Ishikawa (cell line): ENCODE results near the gene NOL4L.

Source experiments
- CEBPB ChIP-seq: IDR thresholded peaks from 2 replicates; pipeline ENCODE4 v1.6.1; 2012
- CREB1 ChIP-seq: IDR thresholded peaks from 2 replicates; pipeline ENCODE4 v1.6.1; 2012; ENCODE audit warnings: low read depth
- EGR1 ChIP-seq: IDR thresholded peaks from 2 replicates; pipeline ENCODE4 v1.6.1; 2012
- EP300 ChIP-seq: IDR thresholded peaks from 2 replicates; pipeline ENCODE4 v1.6.1; 2012; ENCODE audit warnings: borderline replicate concordance
- NFIC ChIP-seq: IDR thresholded peaks from 2 replicates; pipeline ENCODE4 v1.6.1; 2012
- RAD21 ChIP-seq: IDR thresholded peaks from 2 replicates; pipeline ENCODE4 v1.6.1; 2012; ENCODE audit warnings: low read depth
- TAF1 ChIP-seq: IDR thresholded peaks from 2 replicates; pipeline ENCODE4 v1.6.1; 2012; ENCODE audit warnings: low read depth, mild to moderate bottlenecking
- TCF12 ChIP-seq: IDR thresholded peaks from 2 replicates; pipeline ENCODE4 v1.6.1; 2012; ENCODE audit warnings: low read depth
- YY1 ChIP-seq: IDR thresholded peaks from 2 replicates; pipeline ENCODE4 v1.6.1; 2012; ENCODE audit warnings: low read depth
- TF ChIP-seq, protein P1 (sequence below): IDR thresholded peaks from 2 replicates; pipeline ENCODE4 v1.6.1; 2012
- TF ChIP-seq, protein P2 (sequence below): IDR thresholded peaks from 2 replicates; pipeline ENCODE4 v1.6.1; 2012; ENCODE audit warnings: low read depth, mild to moderate bottlenecking
- TF ChIP-seq, protein P3 (sequence below): IDR thresholded peaks from 2 replicates; pipeline ENCODE4 v1.6.1; 2012

DNA sequence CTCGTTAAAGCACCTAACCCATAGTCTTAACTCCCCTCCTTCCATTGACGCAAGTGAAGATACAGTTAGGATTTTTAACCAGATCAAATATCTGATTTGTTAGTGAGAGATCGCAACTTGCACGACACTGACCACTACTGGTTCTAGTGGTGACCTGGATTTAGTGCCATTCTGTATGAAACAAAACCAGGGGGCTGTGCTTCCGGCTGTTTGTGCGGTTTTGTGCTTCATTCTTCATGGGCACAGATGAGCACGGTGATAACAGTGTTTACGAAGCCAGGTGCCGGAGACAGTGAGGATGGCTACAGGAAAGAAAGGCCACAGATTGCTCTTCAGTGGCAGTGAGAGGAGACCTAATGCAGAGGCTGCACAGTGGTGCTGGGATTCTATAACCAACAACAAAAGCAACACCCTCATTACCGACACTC, 75.5 kb downstream of the NOL4L start:
- TF ChIP-seq EP300 (no peak), CEBPB (no peak), RAD21 (no peak), TCF12 (no peak), YY1 (no peak), TAF1 (no peak), NFIC (no peak), EGR1 (no peak), CREB1 (no peak)
- TF ChIP-seq, protein P1, sequence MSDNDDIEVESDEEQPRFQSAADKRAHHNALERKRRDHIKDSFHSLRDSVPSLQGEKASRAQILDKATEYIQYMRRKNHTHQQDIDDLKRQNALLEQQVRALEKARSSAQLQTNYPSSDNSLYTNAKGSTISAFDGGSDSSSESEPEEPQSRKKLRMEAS = no peak
- TF ChIP-seq, protein P2, sequence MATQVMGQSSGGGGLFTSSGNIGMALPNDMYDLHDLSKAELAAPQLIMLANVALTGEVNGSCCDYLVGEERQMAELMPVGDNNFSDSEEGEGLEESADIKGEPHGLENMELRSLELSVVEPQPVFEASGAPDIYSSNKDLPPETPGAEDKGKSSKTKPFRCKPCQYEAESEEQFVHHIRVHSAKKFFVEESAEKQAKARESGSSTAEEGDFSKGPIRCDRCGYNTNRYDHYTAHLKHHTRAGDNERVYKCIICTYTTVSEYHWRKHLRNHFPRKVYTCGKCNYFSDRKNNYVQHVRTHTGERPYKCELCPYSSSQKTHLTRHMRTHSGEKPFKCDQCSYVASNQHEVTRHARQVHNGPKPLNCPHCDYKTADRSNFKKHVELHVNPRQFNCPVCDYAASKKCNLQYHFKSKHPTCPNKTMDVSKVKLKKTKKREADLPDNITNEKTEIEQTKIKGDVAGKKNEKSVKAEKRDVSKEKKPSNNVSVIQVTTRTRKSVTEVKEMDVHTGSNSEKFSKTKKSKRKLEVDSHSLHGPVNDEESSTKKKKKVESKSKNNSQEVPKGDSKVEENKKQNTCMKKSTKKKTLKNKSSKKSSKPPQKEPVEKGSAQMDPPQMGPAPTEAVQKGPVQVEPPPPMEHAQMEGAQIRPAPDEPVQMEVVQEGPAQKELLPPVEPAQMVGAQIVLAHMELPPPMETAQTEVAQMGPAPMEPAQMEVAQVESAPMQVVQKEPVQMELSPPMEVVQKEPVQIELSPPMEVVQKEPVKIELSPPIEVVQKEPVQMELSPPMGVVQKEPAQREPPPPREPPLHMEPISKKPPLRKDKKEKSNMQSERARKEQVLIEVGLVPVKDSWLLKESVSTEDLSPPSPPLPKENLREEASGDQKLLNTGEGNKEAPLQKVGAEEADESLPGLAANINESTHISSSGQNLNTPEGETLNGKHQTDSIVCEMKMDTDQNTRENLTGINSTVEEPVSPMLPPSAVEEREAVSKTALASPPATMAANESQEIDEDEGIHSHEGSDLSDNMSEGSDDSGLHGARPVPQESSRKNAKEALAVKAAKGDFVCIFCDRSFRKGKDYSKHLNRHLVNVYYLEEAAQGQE = no peak
- TF ChIP-seq, protein P3, sequence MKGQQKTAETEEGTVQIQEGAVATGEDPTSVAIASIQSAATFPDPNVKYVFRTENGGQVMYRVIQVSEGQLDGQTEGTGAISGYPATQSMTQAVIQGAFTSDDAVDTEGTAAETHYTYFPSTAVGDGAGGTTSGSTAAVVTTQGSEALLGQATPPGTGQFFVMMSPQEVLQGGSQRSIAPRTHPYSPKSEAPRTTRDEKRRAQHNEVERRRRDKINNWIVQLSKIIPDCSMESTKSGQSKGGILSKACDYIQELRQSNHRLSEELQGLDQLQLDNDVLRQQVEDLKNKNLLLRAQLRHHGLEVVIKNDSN = no peak
